Measurements from ENCODE around the gene RAB27A. TPM values are rescaled to one million over a fixed set of nuclear protein-coding genes. Genes with fewer than 3 reads are reported as not detected.

The RAB27A gene
- total RNA-seq, 2 donors from 2014 or later: 9.6 to 9.9 TPM

- Histone ChIP-seq H3K9me3 (no peaks in the 10 kb centered on the region), H3K36me3 (replicated peaks in 1 of 2; ENCODE audit: insufficient read depth in 1 of 2, low read depth in 2 of 2) (no peaks in the 10 kb centered on the region), H3K4me1 (peaks cover 13% of the 10 kb centered on the region), H3K4me3 (no peak overlapping the region), H3K27ac (no peak overlapping the region), H3K27me3 (no peaks in the 10 kb centered on the region)
- no peak for TF ChIP-seq POLR2A (IDR thresholded peaks at IDR 0.05)
- intact Hi-C loops (cut with DNase I): no loop called here
- no peak for DNase-seq
- whole genome bisulfite sequencing, 2 donors: 55 to 63% methylated on average over 6 of the region's 6 CpGs
- no peak for ATAC-seq
Observed at GRCh38 chr15:55237219-55238130, 52.1 kb downstream of the RAB27A start.

- DNase-seq: no peak
- Histone ChIP-seq H3K27me3 (no peaks in the 10 kb centered on the region), H3K9me3 (no peaks in the 10 kb centered on the region), H3K4me1 (peaks cover 13% of the 10 kb centered on the region), H3K36me3 (replicated peaks in 1 of 2; ENCODE audit: insufficient read depth in 1 of 2, low read depth in 2 of 2) (no peaks in the 10 kb centered on the region), H3K4me3 (no peak overlapping the region), H3K27ac (no peak overlapping the region)
- TF ChIP-seq CTCF (IDR thresholded peaks at IDR 0.05) (no peak), POLR2A (IDR thresholded peaks at IDR 0.05) (no peak)
- WGBS, 2 donors: 78 to 86% methylated on average over 4 of the region's 4 CpGs
- ATAC-seq: no peak
- intact Hi-C loops (cut with DNase I): no loop called here
Observed at GRCh38 chr15:55235546-55236036, 54.0 kb downstream of the RAB27A start.

GRCh38 chr15:55234800-55235104 lies 54.9 kb downstream of the RAB27A start:
- H3K36me3 ChIP-seq (replicated peaks in 1 of 2; ENCODE audit: insufficient read depth in 1 of 2, low read depth in 2 of 2): peaks cover 0 to 2% of the 10 kb centered on the region in 2 donors
- 94 to 97% methylated on average over 1 of the region's 1 CpG for WGBS, 2 donors

GRCh38 chr15:55234104-55234799 lies 55.4 kb downstream of the RAB27A start:
- DNase-seq: no peak
- peaks cover 13% of the 10 kb centered on the region for H3K4me1 ChIP-seq
- H3K36me3 ChIP-seq (replicated peaks in 1 of 2; ENCODE audit: insufficient read depth in 1 of 2, low read depth in 2 of 2): peaks cover 0 to 2% of the 10 kb centered on the region in 2 donors
- 40 to 55% methylated on average over 2 of the region's 2 CpGs for WGBS, 2 donors
- ATAC-seq: no peak
- intact Hi-C loops (cut with DNase I): no loop called here
- no peaks in the 10 kb centered on the region for H3K27me3 ChIP-seq
- TF ChIP-seq POLR2A (IDR thresholded peaks at IDR 0.05) (no peak), CTCF (IDR thresholded peaks at IDR 0.05) (no peak)
- H3K9me3 ChIP-seq: no peaks in the 10 kb centered on the region
- no peak overlapping the region for H3K27ac ChIP-seq
- no peak overlapping the region for H3K4me3 ChIP-seq

More at GRCh38 chr15:55234800-55235104, 54.9 kb downstream of the RAB27A start:
- Histone ChIP-seq H3K27me3 (no peaks in the 10 kb centered on the region), H3K27ac (no peak overlapping the region), H3K4me1 (peaks cover 13% of the 10 kb centered on the region), H3K4me3 (no peak overlapping the region), H3K9me3 (no peaks in the 10 kb centered on the region)
- no peak for ATAC-seq
- intact Hi-C loops (cut with DNase I): no loop called here
- DNase-seq: no peak
- TF ChIP-seq POLR2A (IDR thresholded peaks at IDR 0.05): no peak
- no peak for TF ChIP-seq CTCF (IDR thresholded peaks at IDR 0.05)

GRCh38 chr15:55231455-55231854 lies 58.2 kb downstream of the RAB27A start:
- intact Hi-C loops (cut with DNase I): no loop called here
- Histone ChIP-seq H3K4me3 (no peak overlapping the region), H3K4me1 (peaks cover 13% of the 10 kb centered on the region), H3K27me3 (no peaks in the 10 kb centered on the region), H3K27ac (no peak overlapping the region), H3K36me3 (replicated peaks in 1 of 2; ENCODE audit: insufficient read depth in 1 of 2, low read depth in 2 of 2) (peaks cover 0 to 3% of the 10 kb centered on the region in 2 donors), H3K9me3 (no peaks in the 10 kb centered on the region)
- TF ChIP-seq POLR2A (IDR thresholded peaks at IDR 0.05) (no peak), CTCF (IDR thresholded peaks at IDR 0.05) (no peak)
- ATAC-seq (no peak), DNase-seq (no peak)
- WGBS, 2 donors: 90 to 96% methylated on average over 1 of the region's 1 CpG

Measured in body of pancreas (tissue), 4 donors.